Mesenchymal stem cell (in vitro differentiated cells and primary cell): ENCODE data around the gene FCHSD2.

Experiments
- DNase-seq: peaks from one replicate; pipeline ENCODE4 v3.0.0-alpha.2; 2013
- H2AFZ ChIP-seq: one replicate; pipeline ENCODE4 v1.6.1; 2013; ENCODE audit warnings: low read depth, mild to moderate bottlenecking, control low read depth, inconsistent platforms, low read length, moderate library complexity
- H2AK5ac ChIP-seq: 2 replicates; pipeline ENCODE4 v1.6.1; 2013; ENCODE audit warnings: low read length, moderate library complexity, mild to moderate bottlenecking, inconsistent platforms; ENCODE audit not compliant: severe bottlenecking
- H2BK120ac ChIP-seq: one replicate; pipeline ENCODE4 v1.6.1; 2013; ENCODE audit warnings: low read depth, mild to moderate bottlenecking, inconsistent platforms, low read length, moderate library complexity
- H2BK12ac ChIP-seq, 2 experiments: one replicate each; pipeline ENCODE4 v1.6.1; 2013; ENCODE audit warnings: inconsistent platforms in 2 of 2, low read length in 2 of 2, mild to moderate bottlenecking in 2 of 2, moderate library complexity in 2 of 2, control low read depth in 1 of 2
- H2BK15ac ChIP-seq: one replicate; pipeline ENCODE4 v1.6.1; 2013; ENCODE audit warnings: mild to moderate bottlenecking, low read depth, inconsistent platforms; ENCODE audit not compliant: poor library complexity, severe bottlenecking
- H2BK5ac ChIP-seq: 2 replicates; pipeline ENCODE4 v1.6.1; 2013; ENCODE audit warnings: low read depth, mild to moderate bottlenecking, low read length, control low read depth, inconsistent platforms; ENCODE audit not compliant: poor library complexity, severe bottlenecking
- H3K14ac ChIP-seq, 2 experiments: one replicate each; pipeline ENCODE4 v1.6.1; 2013; ENCODE audit warnings: inconsistent platforms in 2 of 2, low read length in 2 of 2, control low read depth in 1 of 2, mild to moderate bottlenecking in 1 of 2, moderate library complexity in 1 of 2
- H3K18ac ChIP-seq, 2 experiments: one replicate each; pipeline ENCODE4 v1.6.1; 2013; ENCODE audit warnings: inconsistent platforms in 2 of 2, low read length in 2 of 2, control low read depth in 1 of 2, low read depth in 1 of 2, mild to moderate bottlenecking in 1 of 2
- H3K23ac ChIP-seq, 2 experiments: one replicate each; pipeline ENCODE4 v1.6.1; 2013; ENCODE audit warnings: inconsistent platforms in 2 of 2, low read length in 2 of 2, mild to moderate bottlenecking in 2 of 2, moderate library complexity in 2 of 2, control low read depth in 1 of 2
- H3K27ac ChIP-seq: 2 replicates; pipeline ENCODE4 v1.5.1; 2013; ENCODE audit warnings: mild to moderate bottlenecking, moderate library complexity, low read length, control low read depth, inconsistent platforms; ENCODE audit not compliant: poor library complexity, severe bottlenecking
- H3K27me3 ChIP-seq, 2 experiments: 2 replicates each; pipeline versions ENCODE4 v1.6.1 to v1.7.0; 2013; ENCODE audit warnings: low read length in 2 of 2, mild to moderate bottlenecking in 2 of 2, moderate library complexity in 2 of 2, control low read depth in 1 of 2, inconsistent platforms in 1 of 2; ENCODE audit not compliant: control insufficient read depth in 1 of 2, insufficient read depth in 1 of 2
- H3K36me3 ChIP-seq, 2 experiments: 2 replicates each; pipeline versions ENCODE4 v1.6.1 to v1.7.0; 2013; ENCODE audit warnings: low read length in 2 of 2, control low read depth in 1 of 2, inconsistent platforms in 1 of 2, low read depth in 1 of 2, mild to moderate bottlenecking in 1 of 2; ENCODE audit not compliant: insufficient read depth in 2 of 2, control insufficient read depth in 1 of 2
- H3K4ac ChIP-seq, 2 experiments: one replicate each; pipeline ENCODE4 v1.6.1; 2013; ENCODE audit warnings: inconsistent platforms in 2 of 2, low read length in 2 of 2, mild to moderate bottlenecking in 2 of 2, moderate library complexity in 2 of 2, control low read depth in 1 of 2, low read depth in 1 of 2
- H3K4me1 ChIP-seq: 2 replicates; pipeline ENCODE4 v1.6.1; 2013; ENCODE audit warnings: low read depth, low read length, control low read depth; ENCODE audit not compliant: control insufficient read depth, insufficient read depth
- H3K4me2 ChIP-seq: 2 replicates; pipeline ENCODE4 v1.6.1; 2013; ENCODE audit warnings: low read length, mild to moderate bottlenecking, inconsistent platforms; ENCODE audit not compliant: poor library complexity, severe bottlenecking
- H3K4me3 ChIP-seq, 2 experiments: 2 replicates each; pipeline versions ENCODE4 v1.5.1 to v1.7.0; 2013; ENCODE audit warnings: low read length in 2 of 2, mild to moderate bottlenecking in 2 of 2, control low read depth in 1 of 2, low read depth in 1 of 2; ENCODE audit not compliant: insufficient read depth in 1 of 2
- H3K79me1 ChIP-seq: replicated peaks from 2 replicates; pipeline ENCODE4 v1.6.1; 2013; ENCODE audit warnings: mild to moderate bottlenecking, control low read depth, low read length, inconsistent platforms; ENCODE audit not compliant: poor library complexity, severe bottlenecking
- H3K9ac ChIP-seq: 2 replicates; pipeline ENCODE4 v1.7.0; 2013; ENCODE audit warnings: mild to moderate bottlenecking, low read length, moderate library complexity
- H3K9me3 ChIP-seq: 2 replicates; pipeline ENCODE4 v1.7.0; 2013; ENCODE audit warnings: mild to moderate bottlenecking, low read length; ENCODE audit not compliant: control insufficient read depth
- H4K8ac ChIP-seq: one replicate; pipeline ENCODE4 v1.6.1; 2013; ENCODE audit warnings: inconsistent platforms, mild to moderate bottlenecking, low read length, moderate library complexity
- H4K91ac ChIP-seq: one replicate; pipeline ENCODE4 v1.6.1; 2013; ENCODE audit warnings: mild to moderate bottlenecking, low read length, inconsistent platforms
- WGBS: methylation state at CpG from one replicate; pipeline ENCODE4 v1.1.7; 2013; ENCODE audit warnings: mixed read lengths; 5-methylcytosine and 5-hydroxymethylcytosine counted together

FCHSD2 gene

DNA sequence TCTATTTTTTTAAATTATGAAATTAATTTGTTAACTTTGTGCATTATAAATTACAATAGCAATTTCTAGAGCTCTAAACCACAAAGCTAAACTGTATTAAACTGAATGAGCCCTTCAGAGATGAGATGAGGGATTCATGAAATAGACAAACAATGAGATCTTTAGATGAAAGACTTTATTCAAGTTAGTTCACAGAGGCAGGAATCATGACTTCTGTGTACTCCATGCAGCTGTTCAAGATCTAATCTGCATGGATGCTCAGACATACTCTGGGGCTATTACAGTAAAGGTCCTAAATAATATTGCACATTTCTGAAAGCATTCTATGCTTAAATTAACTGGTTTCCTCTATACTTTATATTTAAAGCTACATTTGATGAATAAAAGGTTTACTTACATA, 122.7 kb downstream of the FCHSD2 start:
- no peak overlapping the region for H3K14ac ChIP-seq
- H3K27me3 ChIP-seq = no peaks in the 10 kb centered on the region
- H3K4me1 ChIP-seq = no peaks in the 10 kb centered on the region
- H3K4me2 ChIP-seq = no peak overlapping the region
- H2AK5ac ChIP-seq = no peak overlapping the region
- no peak overlapping the region for H3K18ac ChIP-seq
- no peak overlapping the region for H2BK15ac ChIP-seq
- no peak overlapping the region for H2BK120ac ChIP-seq
- H4K8ac ChIP-seq = no peak overlapping the region
- no peak overlapping the region for H2BK12ac ChIP-seq
- no peak overlapping the region for H3K23ac ChIP-seq
- DNase-seq = no peak
- H3K79me1 ChIP-seq = peaks cover 13% of the 10 kb centered on the region
- H3K4ac ChIP-seq = no peak overlapping the region
- no peak overlapping the region for H3K27ac ChIP-seq
- no peak overlapping the region for H4K91ac ChIP-seq
- no peak overlapping the region for H2BK5ac ChIP-seq
- H3K9ac ChIP-seq = no peak overlapping the region
- peaks cover 9% of the 10 kb centered on the region for H3K9me3 ChIP-seq
- no peak overlapping the region for H2AFZ ChIP-seq
- no peaks in the 10 kb centered on the region for H3K36me3 ChIP-seq
- H3K4me3 ChIP-seq = no peak overlapping the region

- H3K4me1 ChIP-seq = no peaks in the 10 kb centered on the region
- H2BK5ac ChIP-seq = no peak overlapping the region
- no peak overlapping the region for H3K4me3 ChIP-seq
- H2BK15ac ChIP-seq = no peak overlapping the region
- H2AK5ac ChIP-seq = no peak overlapping the region
- H4K91ac ChIP-seq = no peak overlapping the region
- H2BK12ac ChIP-seq = no peak overlapping the region
- no peak overlapping the region for H2BK120ac ChIP-seq
- no peak for DNase-seq
- H3K4ac ChIP-seq = no peak overlapping the region
- no peak overlapping the region for H2AFZ ChIP-seq
- H3K18ac ChIP-seq = no peak overlapping the region
- no peak overlapping the region for H3K4me2 ChIP-seq
- H3K36me3 ChIP-seq = no peaks in the 10 kb centered on the region
- H3K27ac ChIP-seq = no peak overlapping the region
- peaks cover 15% of the 10 kb centered on the region for H3K79me1 ChIP-seq
- no peak overlapping the region for H3K9ac ChIP-seq
- no peak overlapping the region for H3K23ac ChIP-seq
- H4K8ac ChIP-seq = no peak overlapping the region
- no peak overlapping the region for H3K14ac ChIP-seq
- H3K9me3 ChIP-seq = peaks cover 3% of the 10 kb centered on the region
- H3K27me3 ChIP-seq = no peaks in the 10 kb centered on the region
Observed at GRCh38 chr11:73018856-73019255, 123.3 kb downstream of the FCHSD2 start.

DNA sequence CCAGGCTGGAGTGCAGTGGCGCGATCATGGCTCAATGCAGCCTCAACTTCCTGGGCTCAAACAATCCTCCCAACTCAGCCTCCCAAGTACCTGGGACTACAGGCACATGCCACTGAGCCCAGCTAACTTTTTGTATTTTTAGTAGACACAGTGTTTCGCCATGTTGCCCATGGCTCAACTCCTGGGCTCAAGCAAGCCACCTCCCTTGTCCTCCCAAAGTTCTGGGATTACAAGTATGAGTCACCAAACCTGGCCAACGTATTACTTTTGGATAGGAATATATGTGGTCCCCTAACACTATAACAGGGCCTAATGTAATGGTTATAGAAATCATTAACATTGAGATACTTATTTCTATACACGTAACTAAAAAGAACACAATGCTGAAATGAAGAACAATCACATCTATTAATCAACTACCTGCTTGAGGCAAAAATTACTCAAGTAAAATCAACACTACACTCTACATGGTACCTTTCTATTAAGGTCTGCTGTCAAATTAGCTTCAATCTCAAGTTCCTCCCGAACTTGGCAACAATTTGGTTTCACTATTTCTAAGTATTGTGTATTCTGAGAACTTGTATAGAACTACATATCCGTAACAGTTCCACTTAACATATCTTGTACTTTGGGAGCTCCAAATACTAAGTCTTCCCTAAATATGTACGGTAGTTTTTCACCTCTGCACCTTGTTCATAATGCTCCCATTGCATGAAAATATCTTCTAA, 124.9 kb downstream of the FCHSD2 start:
- no peak overlapping the region for H2BK12ac ChIP-seq
- H3K4me3 ChIP-seq = no peak overlapping the region
- H2BK120ac ChIP-seq = no peak overlapping the region
- no peak overlapping the region for H3K14ac ChIP-seq
- H3K9me3 ChIP-seq = no peaks in the 10 kb centered on the region
- no peak overlapping the region for H4K8ac ChIP-seq
- H3K36me3 ChIP-seq = no peaks in the 10 kb centered on the region
- H3K9ac ChIP-seq = no peak overlapping the region
- WGBS = 97% methylated on average over 7 of the region's 8 CpGs
- no peak overlapping the region for H3K4ac ChIP-seq
- H3K27me3 ChIP-seq = no peaks in the 10 kb centered on the region
- H3K4me1 ChIP-seq = no peaks in the 10 kb centered on the region
- H2AK5ac ChIP-seq = no peak overlapping the region
- H2AFZ ChIP-seq = no peak overlapping the region
- H2BK15ac ChIP-seq = no peak overlapping the region
- H4K91ac ChIP-seq = no peak overlapping the region
- H2BK5ac ChIP-seq = no peak overlapping the region
- no peak for DNase-seq
- H3K23ac ChIP-seq = no peak overlapping the region
- no peak overlapping the region for H3K18ac ChIP-seq
- no peak overlapping the region for H3K4me2 ChIP-seq
- peaks cover 16% of the 10 kb centered on the region for H3K79me1 ChIP-seq
- no peak overlapping the region for H3K27ac ChIP-seq

DNA sequence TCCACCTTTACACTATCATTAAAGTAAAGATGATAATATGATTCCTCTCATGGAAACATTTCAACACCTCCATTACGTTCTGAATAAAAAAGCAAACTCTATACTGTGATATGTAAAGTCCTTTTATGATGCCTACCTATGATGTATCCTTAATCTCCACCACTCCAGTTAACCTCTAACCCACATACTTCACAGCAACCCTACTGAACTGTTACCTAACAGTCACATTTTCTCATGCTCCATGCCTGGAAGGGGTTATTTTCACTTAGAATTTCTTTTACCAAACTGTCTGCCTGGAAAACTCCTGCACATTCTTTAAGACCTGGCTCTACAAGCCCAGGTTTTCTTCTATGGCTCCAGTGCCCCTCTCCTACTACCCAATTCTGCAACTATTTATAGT, 129.1 kb downstream of the FCHSD2 start:
- no peak overlapping the region for H3K18ac ChIP-seq
- H3K27me3 ChIP-seq = no peaks in the 10 kb centered on the region
- WGBS = 100% methylated on average over 1 of the region's 1 CpG
- H3K4ac ChIP-seq = no peak overlapping the region
- H3K9me3 ChIP-seq = peaks cover 16% of the 10 kb centered on the region
- peaks cover 10 to 11% of the 10 kb centered on the region in 2 experiments for H3K36me3 ChIP-seq
- no peak for DNase-seq
- no peak overlapping the region for H2BK120ac ChIP-seq
- no peak overlapping the region for H2BK12ac ChIP-seq
- no peak overlapping the region for H3K4me2 ChIP-seq
- peaks cover 3% of the 10 kb centered on the region for H3K4me1 ChIP-seq
- H2AFZ ChIP-seq = no peak overlapping the region
- H3K23ac ChIP-seq = no peak overlapping the region
- no peak overlapping the region for H3K14ac ChIP-seq
- no peak overlapping the region for H3K4me3 ChIP-seq
- H2AK5ac ChIP-seq = no peak overlapping the region
- H4K91ac ChIP-seq = no peak overlapping the region
- no peak overlapping the region for H2BK15ac ChIP-seq
- H3K79me1 ChIP-seq = peaks cover 16% of the 10 kb centered on the region
- no peak overlapping the region for H2BK5ac ChIP-seq
- H3K9ac ChIP-seq = no peak overlapping the region
- no peak overlapping the region for H3K27ac ChIP-seq
- H4K8ac ChIP-seq = no peak overlapping the region
